K562 (cell line): Measurements from ENCODE around the gene GRIK1. TPM values are rescaled to one million over a fixed set of nuclear protein-coding genes. Genes with fewer than 3 reads are reported as not detected.
A peak's percentile ranks its signal among the peaks of the same experiment; 100 is the strongest.

Source experiments
- L3MBTL2 ChIP-seq: fragments of 450-650 bp; IDR thresholded peaks from 2 replicates; pipeline ENCODE4 v1.6.1; 2016; ENCODE audit warnings: mild to moderate bottlenecking, moderate library complexity
- NR2C1 ChIP-seq, 2 experiments: fragments of 450-650 bp; IDR thresholded peaks; 2 replicates each; pipeline ENCODE4 v1.6.1; 2017; ENCODE audit warnings: mild to moderate bottlenecking in 2 of 2, antibody characterized with exemption in 1 of 2, inconsistent platforms in 1 of 2, missing compliant biosample characterization in 1 of 2, missing genetic modification characterization in 1 of 2
- polyA plus RNA-seq, 8 experiments: library from polyadenylated mRNA; depleted of rRNA in 4 of 8; stranded (reverse) in 5 of 8; unstranded in 3 of 8; fragments of >200 nt; fragmentation: Nextera tagmentation in 2 of 8; fragmentation: Illumina TruSeq in 1 of 8; extraction: Ambion mirVana in 2 of 8; extraction: Trizol in 1 of 8; gene quantifications; 2 replicates each; pipeline versions ENCODE4 v1.2.1 to v1.2.3, GENCODE V29; 2011 to 2014; ENCODE audit warnings: inconsistent platforms in 1 of 8, missing spikeins in 1 of 8
- total RNA-seq, 7 experiments: library from RNA; depleted of rRNA in 6 of 7; stranded (reverse); fragments of >200 nt in 6 of 7; fragmentation: Illumina TruSeq in 2 of 7; extraction: Trizol in 2 of 7; gene quantifications; 2 replicates each; pipeline versions ENCODE4 v1.2.1 to v1.2.3, GENCODE V29; 2011 to 2021; ENCODE audit warnings: low replicate concordance in 1 of 7
- TF ChIP-seq, protein P1 (sequence below): fragments of 450-650 bp; IDR thresholded peaks from 2 replicates; pipeline ENCODE4 v1.6.1; 2016; ENCODE audit warnings: mild to moderate bottlenecking, moderate library complexity

GRIK1 gene
- total and polyA plus RNA-seq, 9 of the 15 experiments (the other 6 are each of a cell fraction or from before 2014, with no cell fraction given): 0.17 to 2.8 (median 0.53) TPM

DNA sequence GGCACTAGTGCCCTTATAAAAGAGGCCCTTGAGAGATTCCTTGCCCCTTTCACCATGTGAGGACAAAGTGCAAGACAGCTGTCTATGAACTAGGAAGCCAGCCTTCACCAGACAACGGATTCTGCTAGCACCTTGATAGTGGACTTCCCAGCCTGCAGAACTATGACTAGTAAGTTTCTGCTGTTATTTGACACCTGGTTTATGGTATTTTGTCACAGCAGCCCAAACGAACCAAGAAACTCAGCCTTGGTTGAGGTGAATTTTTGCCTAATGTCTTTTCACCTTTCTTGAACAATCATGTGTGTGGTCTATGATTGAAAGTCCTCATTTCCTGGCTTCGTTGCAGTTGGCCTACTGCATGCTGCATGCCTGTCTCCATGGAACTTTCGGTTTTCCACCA lies 302.2 kb downstream of the GRIK1 start (continued):
- TF ChIP-seq NR2C1 (IDR thresholded peaks at IDR 0.05) (no peak), NR2C1 (tag; IDR thresholded peaks at IDR 0.05) (peak; percentile 23; the same call in 1 of the 2 replicates), L3MBTL2 (peak; percentile 61; the same call in 1 of the 2 replicates)
- TF ChIP-seq, protein P1, sequence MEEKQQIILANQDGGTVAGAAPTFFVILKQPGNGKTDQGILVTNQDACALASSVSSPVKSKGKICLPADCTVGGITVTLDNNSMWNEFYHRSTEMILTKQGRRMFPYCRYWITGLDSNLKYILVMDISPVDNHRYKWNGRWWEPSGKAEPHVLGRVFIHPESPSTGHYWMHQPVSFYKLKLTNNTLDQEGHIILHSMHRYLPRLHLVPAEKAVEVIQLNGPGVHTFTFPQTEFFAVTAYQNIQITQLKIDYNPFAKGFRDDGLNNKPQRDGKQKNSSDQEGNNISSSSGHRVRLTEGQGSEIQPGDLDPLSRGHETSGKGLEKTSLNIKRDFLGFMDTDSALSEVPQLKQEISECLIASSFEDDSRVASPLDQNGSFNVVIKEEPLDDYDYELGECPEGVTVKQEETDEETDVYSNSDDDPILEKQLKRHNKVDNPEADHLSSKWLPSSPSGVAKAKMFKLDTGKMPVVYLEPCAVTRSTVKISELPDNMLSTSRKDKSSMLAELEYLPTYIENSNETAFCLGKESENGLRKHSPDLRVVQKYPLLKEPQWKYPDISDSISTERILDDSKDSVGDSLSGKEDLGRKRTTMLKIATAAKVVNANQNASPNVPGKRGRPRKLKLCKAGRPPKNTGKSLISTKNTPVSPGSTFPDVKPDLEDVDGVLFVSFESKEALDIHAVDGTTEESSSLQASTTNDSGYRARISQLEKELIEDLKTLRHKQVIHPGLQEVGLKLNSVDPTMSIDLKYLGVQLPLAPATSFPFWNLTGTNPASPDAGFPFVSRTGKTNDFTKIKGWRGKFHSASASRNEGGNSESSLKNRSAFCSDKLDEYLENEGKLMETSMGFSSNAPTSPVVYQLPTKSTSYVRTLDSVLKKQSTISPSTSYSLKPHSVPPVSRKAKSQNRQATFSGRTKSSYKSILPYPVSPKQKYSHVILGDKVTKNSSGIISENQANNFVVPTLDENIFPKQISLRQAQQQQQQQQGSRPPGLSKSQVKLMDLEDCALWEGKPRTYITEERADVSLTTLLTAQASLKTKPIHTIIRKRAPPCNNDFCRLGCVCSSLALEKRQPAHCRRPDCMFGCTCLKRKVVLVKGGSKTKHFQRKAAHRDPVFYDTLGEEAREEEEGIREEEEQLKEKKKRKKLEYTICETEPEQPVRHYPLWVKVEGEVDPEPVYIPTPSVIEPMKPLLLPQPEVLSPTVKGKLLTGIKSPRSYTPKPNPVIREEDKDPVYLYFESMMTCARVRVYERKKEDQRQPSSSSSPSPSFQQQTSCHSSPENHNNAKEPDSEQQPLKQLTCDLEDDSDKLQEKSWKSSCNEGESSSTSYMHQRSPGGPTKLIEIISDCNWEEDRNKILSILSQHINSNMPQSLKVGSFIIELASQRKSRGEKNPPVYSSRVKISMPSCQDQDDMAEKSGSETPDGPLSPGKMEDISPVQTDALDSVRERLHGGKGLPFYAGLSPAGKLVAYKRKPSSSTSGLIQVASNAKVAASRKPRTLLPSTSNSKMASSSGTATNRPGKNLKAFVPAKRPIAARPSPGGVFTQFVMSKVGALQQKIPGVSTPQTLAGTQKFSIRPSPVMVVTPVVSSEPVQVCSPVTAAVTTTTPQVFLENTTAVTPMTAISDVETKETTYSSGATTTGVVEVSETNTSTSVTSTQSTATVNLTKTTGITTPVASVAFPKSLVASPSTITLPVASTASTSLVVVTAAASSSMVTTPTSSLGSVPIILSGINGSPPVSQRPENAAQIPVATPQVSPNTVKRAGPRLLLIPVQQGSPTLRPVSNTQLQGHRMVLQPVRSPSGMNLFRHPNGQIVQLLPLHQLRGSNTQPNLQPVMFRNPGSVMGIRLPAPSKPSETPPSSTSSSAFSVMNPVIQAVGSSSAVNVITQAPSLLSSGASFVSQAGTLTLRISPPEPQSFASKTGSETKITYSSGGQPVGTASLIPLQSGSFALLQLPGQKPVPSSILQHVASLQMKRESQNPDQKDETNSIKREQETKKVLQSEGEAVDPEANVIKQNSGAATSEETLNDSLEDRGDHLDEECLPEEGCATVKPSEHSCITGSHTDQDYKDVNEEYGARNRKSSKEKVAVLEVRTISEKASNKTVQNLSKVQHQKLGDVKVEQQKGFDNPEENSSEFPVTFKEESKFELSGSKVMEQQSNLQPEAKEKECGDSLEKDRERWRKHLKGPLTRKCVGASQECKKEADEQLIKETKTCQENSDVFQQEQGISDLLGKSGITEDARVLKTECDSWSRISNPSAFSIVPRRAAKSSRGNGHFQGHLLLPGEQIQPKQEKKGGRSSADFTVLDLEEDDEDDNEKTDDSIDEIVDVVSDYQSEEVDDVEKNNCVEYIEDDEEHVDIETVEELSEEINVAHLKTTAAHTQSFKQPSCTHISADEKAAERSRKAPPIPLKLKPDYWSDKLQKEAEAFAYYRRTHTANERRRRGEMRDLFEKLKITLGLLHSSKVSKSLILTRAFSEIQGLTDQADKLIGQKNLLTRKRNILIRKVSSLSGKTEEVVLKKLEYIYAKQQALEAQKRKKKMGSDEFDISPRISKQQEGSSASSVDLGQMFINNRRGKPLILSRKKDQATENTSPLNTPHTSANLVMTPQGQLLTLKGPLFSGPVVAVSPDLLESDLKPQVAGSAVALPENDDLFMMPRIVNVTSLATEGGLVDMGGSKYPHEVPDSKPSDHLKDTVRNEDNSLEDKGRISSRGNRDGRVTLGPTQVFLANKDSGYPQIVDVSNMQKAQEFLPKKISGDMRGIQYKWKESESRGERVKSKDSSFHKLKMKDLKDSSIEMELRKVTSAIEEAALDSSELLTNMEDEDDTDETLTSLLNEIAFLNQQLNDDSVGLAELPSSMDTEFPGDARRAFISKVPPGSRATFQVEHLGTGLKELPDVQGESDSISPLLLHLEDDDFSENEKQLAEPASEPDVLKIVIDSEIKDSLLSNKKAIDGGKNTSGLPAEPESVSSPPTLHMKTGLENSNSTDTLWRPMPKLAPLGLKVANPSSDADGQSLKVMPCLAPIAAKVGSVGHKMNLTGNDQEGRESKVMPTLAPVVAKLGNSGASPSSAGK: 0 out of 2 replicates have a peak, but pooled peaks have one; percentile 31
